ENCODE measurements around the gene ZBTB7C. TPM values are rescaled to one million over a fixed set of nuclear protein-coding genes. Genes with fewer than 3 reads are reported as not detected.

ZBTB7C gene
- total RNA-seq, 4 donors from 2014 or later: 38.2 to 92.3 (median 52.4) TPM

GRCh38 chr18:48179001-48179400 is 230.2 kb downstream of the ZBTB7C start:
- DNase-seq: no peak
- H3K27ac ChIP-seq: no peak overlapping the region
- TF ChIP-seq, protein P1, sequence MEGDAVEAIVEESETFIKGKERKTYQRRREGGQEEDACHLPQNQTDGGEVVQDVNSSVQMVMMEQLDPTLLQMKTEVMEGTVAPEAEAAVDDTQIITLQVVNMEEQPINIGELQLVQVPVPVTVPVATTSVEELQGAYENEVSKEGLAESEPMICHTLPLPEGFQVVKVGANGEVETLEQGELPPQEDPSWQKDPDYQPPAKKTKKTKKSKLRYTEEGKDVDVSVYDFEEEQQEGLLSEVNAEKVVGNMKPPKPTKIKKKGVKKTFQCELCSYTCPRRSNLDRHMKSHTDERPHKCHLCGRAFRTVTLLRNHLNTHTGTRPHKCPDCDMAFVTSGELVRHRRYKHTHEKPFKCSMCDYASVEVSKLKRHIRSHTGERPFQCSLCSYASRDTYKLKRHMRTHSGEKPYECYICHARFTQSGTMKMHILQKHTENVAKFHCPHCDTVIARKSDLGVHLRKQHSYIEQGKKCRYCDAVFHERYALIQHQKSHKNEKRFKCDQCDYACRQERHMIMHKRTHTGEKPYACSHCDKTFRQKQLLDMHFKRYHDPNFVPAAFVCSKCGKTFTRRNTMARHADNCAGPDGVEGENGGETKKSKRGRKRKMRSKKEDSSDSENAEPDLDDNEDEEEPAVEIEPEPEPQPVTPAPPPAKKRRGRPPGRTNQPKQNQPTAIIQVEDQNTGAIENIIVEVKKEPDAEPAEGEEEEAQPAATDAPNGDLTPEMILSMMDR (IDR thresholded peaks at IDR 0.05): no peak
- TF ChIP-seq POLR2A (IDR thresholded peaks at IDR 0.05): no peak
- intact Hi-C loops (cut with DNase I): no loop called here
- no peak overlapping the region for H3K4me3 ChIP-seq
- no peaks in the 10 kb centered on the region for H3K4me1 ChIP-seq
- no peaks in the 10 kb centered on the region for H3K27me3 ChIP-seq
- H3K9me3 ChIP-seq: no peaks in the 10 kb centered on the region
- no peaks in the 10 kb centered on the region for H3K36me3 ChIP-seq
- WGBS, 2 donors: 88% methylated on average over 1 of the region's 3 CpGs; no CpG with 5 or more reads in 1 of the 2 donors

- Histone ChIP-seq H3K27me3 (no peaks in the 10 kb centered on the region), H3K4me1 (no peaks in the 10 kb centered on the region), H3K36me3 (no peaks in the 10 kb centered on the region), H3K9me3 (no peaks in the 10 kb centered on the region), H3K4me3 (no peak overlapping the region), H3K27ac (no peak overlapping the region)
- DNase-seq: no peak
- WGBS, 2 donors: 83 to 93% methylated on average over 4 of the region's 4 CpGs
- intact Hi-C loops (cut with DNase I): no loop called here
- TF ChIP-seq POLR2A (IDR thresholded peaks at IDR 0.05): no peak
- TF ChIP-seq, protein P1 (IDR thresholded peaks at IDR 0.05): no peak
Measured at GRCh38 chr18:48176909-48177308, 232.3 kb downstream of the ZBTB7C start.

- WGBS, 2 donors: 43 to 93% methylated on average over 2 of the region's 2 CpGs
- Histone ChIP-seq H3K4me3 (no peak overlapping the region), H3K4me1 (no peaks in the 10 kb centered on the region), H3K27me3 (no peaks in the 10 kb centered on the region), H3K27ac (no peak overlapping the region), H3K9me3 (no peaks in the 10 kb centered on the region), H3K36me3 (no peaks in the 10 kb centered on the region)
- no peak for DNase-seq
- intact Hi-C loops (cut with DNase I): no loop called here
- no peak for TF ChIP-seq POLR2A (IDR thresholded peaks at IDR 0.05)
- TF ChIP-seq, protein P1 (IDR thresholded peaks at IDR 0.05): no peak
Measured at GRCh38 chr18:48173557-48173956, 235.6 kb downstream of the ZBTB7C start.

- Histone ChIP-seq H3K4me3 (no peak overlapping the region), H3K36me3 (no peaks in the 10 kb centered on the region), H3K27me3 (no peaks in the 10 kb centered on the region), H3K9me3 (no peaks in the 10 kb centered on the region), H3K4me1 (peaks cover 0 to 9% (median 7%) of the 10 kb centered on the region in 3 donors), H3K27ac (no peak overlapping the region)
- 87 to 88% methylated on average over 10 to 13 of the region's 19 CpGs for WGBS, 2 donors
- TF ChIP-seq POLR2A (IDR thresholded peaks at IDR 0.05): no peak
- TF ChIP-seq, protein P1 (IDR thresholded peaks at IDR 0.05): no peak
- intact Hi-C loops (cut with DNase I): no loop called here
- no peak for DNase-seq
Measured at GRCh38 chr18:48172226-48173006, 236.8 kb downstream of the ZBTB7C start.

- TF ChIP-seq, protein P1 (IDR thresholded peaks at IDR 0.05): no peak
- TF ChIP-seq POLR2A (IDR thresholded peaks at IDR 0.05): no peak
Measured at GRCh38 chr18:48171490-48172188, 237.5 kb downstream of the ZBTB7C start.

More at GRCh38 chr18:48171490-48172188, 237.5 kb downstream of the ZBTB7C start:
- Histone ChIP-seq H3K27ac (no peak overlapping the region), H3K9me3 (no peaks in the 10 kb centered on the region), H3K4me1 (peaks cover 5 to 16% (median 13%) of the 10 kb centered on the region in 3 donors), H3K4me3 (no peak overlapping the region), H3K27me3 (no peaks in the 10 kb centered on the region), H3K36me3 (no peaks in the 10 kb centered on the region)
- intact Hi-C loops (cut with DNase I): no loop called here
- DNase-seq: no peak
- WGBS, 2 donors: 71 to 76% methylated on average over 3 to 4 of the region's 6 CpGs

Measured in esophagus squamous epithelium (tissue), 5 donors.